ENCODE data around the gene PCDHB12.
"Not testable (repeated sequence)": the region's sequence is repeated elsewhere in the genome, so short reads cannot be mapped to it uniquely, and the experiment has no call there.

Gene PCDHB12

DNA sequence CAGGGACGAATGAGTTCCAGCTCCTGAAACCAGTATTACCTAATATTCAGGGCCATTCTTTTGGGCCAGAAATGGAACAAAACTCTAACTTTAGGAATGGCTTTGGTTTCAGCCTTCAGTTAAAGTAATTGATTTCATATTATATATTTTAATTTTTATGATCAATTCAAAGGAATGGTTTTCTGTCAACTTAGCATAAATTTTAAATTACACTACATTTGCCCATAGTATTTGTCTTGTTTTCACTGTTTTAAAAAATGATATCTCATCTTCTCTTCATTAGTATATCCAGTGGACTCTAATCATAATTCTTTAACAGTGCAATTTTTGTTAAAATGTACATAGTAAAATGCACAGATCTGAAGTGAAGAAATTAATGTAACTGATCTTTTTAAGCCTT lies 28.2 kb upstream of the PCDHB12 start:
- Histone ChIP-seq H3K4me1 (ENCODE audit: control insufficient read depth in 1 of 2, insufficient read depth in 1 of 2, low read depth in 1 of 2, low read length in 1 of 2) (no peaks in the 10 kb centered on the region), H3K4me3 (ENCODE audit: low read depth in 1 of 2, low read length in 1 of 2) (no peak overlapping the region), H3K27ac (no peak overlapping the region), H3K9me3 (peaks cover 29% of the 10 kb centered on the region), H3K36me3 (no peaks in the 10 kb centered on the region), H3K27me3 (peaks cover 70% of the 10 kb centered on the region)
- TF ChIP-seq, protein P1, sequence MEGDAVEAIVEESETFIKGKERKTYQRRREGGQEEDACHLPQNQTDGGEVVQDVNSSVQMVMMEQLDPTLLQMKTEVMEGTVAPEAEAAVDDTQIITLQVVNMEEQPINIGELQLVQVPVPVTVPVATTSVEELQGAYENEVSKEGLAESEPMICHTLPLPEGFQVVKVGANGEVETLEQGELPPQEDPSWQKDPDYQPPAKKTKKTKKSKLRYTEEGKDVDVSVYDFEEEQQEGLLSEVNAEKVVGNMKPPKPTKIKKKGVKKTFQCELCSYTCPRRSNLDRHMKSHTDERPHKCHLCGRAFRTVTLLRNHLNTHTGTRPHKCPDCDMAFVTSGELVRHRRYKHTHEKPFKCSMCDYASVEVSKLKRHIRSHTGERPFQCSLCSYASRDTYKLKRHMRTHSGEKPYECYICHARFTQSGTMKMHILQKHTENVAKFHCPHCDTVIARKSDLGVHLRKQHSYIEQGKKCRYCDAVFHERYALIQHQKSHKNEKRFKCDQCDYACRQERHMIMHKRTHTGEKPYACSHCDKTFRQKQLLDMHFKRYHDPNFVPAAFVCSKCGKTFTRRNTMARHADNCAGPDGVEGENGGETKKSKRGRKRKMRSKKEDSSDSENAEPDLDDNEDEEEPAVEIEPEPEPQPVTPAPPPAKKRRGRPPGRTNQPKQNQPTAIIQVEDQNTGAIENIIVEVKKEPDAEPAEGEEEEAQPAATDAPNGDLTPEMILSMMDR (IDR thresholded peaks at IDR 0.05), result no peak

DNA sequence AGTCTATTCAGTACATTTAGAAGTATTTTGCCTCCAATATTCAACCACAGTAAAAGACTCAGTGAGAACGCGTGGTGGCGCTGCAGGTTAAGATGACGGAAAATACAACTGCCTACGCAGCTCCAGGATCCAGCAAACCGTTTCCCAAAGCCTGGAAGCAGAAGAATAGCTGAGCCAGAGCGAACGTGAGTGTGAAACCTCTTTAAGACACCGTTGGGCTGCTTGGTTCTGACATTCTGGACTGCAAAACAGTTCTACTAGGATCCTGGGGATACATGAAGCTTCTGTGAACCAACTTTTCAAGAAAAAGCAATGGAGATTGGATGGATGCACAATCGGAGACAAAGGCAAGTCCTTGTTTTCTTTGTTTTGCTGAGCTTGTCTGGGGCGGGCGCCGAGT lies 26.3 kb upstream of the PCDHB12 start, which contains the start of gene PCDHB16:
Gene PCDHB16 (plus strand): TSS at position 140 of the 400 bp plus-strand sequence. CDS start 173 bp downstream, at position 313.
- H3K9me3 ChIP-seq, result peaks cover 23% of the 10 kb centered on the region

DNA sequence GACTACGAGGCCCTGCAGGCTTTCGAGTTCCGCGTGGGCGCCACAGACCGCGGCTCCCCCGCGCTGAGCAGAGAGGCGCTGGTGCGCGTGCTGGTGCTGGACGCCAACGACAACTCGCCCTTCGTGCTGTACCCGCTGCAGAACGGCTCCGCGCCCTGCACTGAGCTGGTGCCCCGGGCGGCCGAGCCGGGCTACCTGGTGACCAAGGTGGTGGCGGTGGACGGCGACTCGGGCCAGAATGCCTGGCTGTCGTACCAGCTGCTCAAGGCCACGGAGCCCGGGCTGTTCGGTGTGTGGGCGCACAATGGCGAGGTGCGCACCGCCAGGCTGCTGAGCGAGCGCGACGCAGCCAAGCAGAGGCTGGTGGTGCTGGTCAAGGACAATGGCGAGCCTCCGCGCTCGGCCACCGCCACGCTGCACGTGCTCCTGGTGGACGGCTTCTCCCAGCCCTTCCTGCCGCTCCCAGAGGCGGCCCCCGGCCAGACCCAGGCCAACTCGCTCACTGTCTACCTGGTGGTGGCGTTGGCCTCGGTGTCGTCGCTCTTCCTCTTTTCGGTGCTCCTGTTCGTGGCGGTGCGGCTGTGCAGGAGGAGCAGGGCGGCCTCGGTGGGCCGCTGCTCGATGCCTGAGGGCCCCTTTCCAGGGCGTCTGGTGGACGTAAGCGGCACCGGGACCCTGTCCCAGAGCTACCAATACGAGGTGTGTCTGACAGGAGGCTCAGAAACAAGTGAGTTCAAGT lies 24.2 kb upstream of the PCDHB12 start:
- Histone ChIP-seq H3K27me3 (peaks cover 53% of the 10 kb centered on the region), H3K9me3 (peaks cover 10% of the 10 kb centered on the region)
- H3K4me1 ChIP-seq (ENCODE audit: control insufficient read depth in 1 of 2, insufficient read depth in 1 of 2, low read depth in 1 of 2, low read length in 1 of 2); H3K27ac ChIP-seq; H3K36me3 ChIP-seq; H3K4me3 ChIP-seq (ENCODE audit: low read depth in 1 of 2, low read length in 1 of 2): not testable (repeated sequence)

More for the DNA sequence above, 26.3 kb upstream of the PCDHB12 start, which contains the start of gene PCDHB16:
- Histone ChIP-seq H3K4me1 (ENCODE audit: control insufficient read depth in 1 of 2, insufficient read depth in 1 of 2, low read depth in 1 of 2, low read length in 1 of 2) (no peaks in the 10 kb centered on the region), H3K27me3 (peaks cover 55% of the 10 kb centered on the region), H3K36me3 (no peaks in the 10 kb centered on the region), H3K27ac (no peak within 1 kb of the TSS), H3K4me3 (ENCODE audit: low read depth in 1 of 2, low read length in 1 of 2) (no peak within 1 kb of the TSS)
- TF ChIP-seq, protein P1 (IDR thresholded peaks at IDR 0.05), result no peak

DNA sequence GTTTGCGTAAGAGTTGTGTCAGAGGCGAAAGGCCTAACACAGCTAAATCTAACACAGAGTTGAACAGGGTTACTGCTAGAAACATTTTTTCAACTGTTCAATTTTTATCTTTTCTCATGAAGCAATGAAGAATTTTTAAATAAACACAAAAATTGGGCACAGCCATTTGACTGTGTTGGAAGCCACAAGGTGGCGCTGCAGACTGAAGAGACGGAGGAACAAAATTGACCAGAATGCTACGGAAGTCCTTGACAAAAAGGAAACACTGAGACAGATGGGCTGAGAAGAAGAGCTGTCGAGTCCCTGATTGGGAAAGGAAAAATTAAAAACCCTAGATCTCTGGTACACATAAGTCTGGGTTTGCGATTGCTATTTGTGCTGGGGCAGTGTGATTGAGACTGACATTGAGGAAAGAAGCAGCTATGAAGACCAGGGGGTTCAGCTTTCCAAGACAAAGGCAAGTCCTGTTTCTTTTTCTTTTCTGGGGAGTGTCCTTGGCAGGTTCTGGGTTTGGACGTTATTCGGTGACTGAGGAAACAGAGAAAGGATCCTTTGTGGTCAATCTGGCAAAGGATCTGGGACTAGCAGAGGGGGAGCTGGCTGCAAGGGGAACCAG lies 21.5 kb upstream of the PCDHB12 start, which contains the start of gene PCDHB9:
Gene PCDHB9 (plus strand): TSS at position 265 of the 616 bp plus-strand sequence. CDS start 158 bp downstream, at position 423.
- Histone ChIP-seq H3K36me3 (no peaks in the 10 kb centered on the region), H3K9me3 (peaks cover 8% of the 10 kb centered on the region), H3K4me1 (ENCODE audit: control insufficient read depth in 1 of 2, insufficient read depth in 1 of 2, low read depth in 1 of 2, low read length in 1 of 2) (no peaks in the 10 kb centered on the region), H3K27me3 (peaks cover 50% of the 10 kb centered on the region), H3K4me3 (ENCODE audit: low read depth in 1 of 2, low read length in 1 of 2) (no peak within 1 kb of the TSS), H3K27ac (no peak within 1 kb of the TSS)
- TF ChIP-seq, protein P1 (IDR thresholded peaks at IDR 0.05), result no peak

DNA sequence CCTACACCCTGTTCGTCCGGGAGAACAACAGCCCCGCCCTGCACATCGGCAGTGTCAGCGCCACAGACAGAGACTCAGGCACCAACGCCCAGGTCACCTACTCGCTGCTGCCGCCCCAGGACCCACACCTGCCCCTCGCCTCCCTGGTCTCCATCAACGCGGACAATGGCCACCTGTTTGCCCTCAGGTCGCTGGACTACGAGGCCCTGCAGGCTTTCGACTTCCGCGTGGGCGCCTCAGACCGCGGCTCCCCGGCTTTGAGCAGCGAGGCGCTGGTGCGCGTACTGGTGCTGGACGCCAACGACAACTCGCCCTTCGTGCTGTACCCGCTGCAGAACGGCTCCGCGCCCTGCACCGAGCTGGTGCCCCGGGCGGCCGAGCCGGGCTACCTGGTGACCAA lies 19.8 kb upstream of the PCDHB12 start:
- H3K4me3 ChIP-seq (ENCODE audit: low read depth in 1 of 2, low read length in 1 of 2); H3K4me1 ChIP-seq (ENCODE audit: control insufficient read depth in 1 of 2, insufficient read depth in 1 of 2, low read depth in 1 of 2, low read length in 1 of 2); H3K9me3 ChIP-seq; H3K27ac ChIP-seq; H3K36me3 ChIP-seq: not testable (repeated sequence)
- peaks cover 33% of the 10 kb centered on the region for H3K27me3 ChIP-seq

DNA sequence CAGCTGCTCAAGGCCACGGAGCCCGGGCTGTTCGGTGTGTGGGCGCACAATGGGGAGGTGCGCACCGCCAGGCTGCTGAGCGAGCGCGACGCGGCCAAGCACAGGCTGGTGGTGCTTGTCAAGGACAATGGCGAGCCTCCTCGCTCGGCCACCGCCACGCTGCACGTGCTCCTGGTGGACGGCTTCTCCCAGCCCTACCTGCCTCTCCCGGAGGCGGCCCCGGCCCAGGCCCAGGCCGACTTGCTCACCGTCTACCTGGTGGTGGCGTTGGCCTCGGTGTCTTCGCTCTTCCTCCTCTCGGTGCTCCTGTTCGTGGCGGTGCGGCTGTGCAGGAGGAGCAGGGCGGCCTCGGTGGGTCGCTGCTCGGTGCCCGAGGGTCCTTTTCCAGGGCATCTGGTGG lies 19.4 kb upstream of the PCDHB12 start:
- not testable (repeated sequence) for H3K27ac ChIP-seq; H3K36me3 ChIP-seq; H3K4me1 ChIP-seq (ENCODE audit: control insufficient read depth in 1 of 2, insufficient read depth in 1 of 2, low read depth in 1 of 2, low read length in 1 of 2); H3K9me3 ChIP-seq; H3K4me3 ChIP-seq (ENCODE audit: low read depth in 1 of 2, low read length in 1 of 2)
- peaks cover 32% of the 10 kb centered on the region for H3K27me3 ChIP-seq

DNA sequence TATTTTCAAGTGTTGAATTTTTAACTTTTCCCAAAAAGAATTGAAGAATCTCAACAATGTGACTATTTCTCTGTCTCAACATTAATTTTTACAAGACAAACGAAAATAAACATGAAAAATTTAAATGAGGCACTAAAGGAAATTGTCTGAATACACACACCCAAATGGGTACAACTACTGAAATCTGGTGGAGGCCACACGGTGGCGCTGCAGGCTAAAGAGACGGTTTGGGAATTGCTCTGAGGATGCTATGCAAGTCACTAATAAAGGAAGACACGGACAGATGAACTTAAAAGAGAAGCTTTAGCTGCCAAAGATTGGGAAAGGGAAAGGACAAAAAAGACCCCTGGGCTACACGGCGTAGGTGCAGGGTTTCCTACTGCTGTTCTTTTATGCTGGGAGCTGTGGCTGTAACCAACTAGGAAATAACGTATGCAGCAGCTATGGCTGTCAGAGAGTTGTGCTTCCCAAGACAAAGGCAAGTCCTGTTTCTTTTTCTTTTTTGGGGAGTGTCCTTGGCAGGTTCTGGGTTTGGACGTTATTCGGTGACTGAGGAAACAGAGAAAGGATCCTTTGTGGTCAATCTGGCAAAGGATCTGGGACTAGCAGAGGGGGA lies 16.3 kb upstream of the PCDHB12 start, which contains the start of gene PCDHB10:
Gene PCDHB10 (plus strand): TSS at position 244 of the 616 bp plus-strand sequence. CDS start 200 bp downstream, at position 444.
- no peaks in the 10 kb centered on the region for H3K4me1 ChIP-seq (ENCODE audit: control insufficient read depth in 1 of 2, insufficient read depth in 1 of 2, low read depth in 1 of 2, low read length in 1 of 2)
- no peaks in the 10 kb centered on the region for H3K9me3 ChIP-seq
- peaks cover 23% of the 10 kb centered on the region for H3K27me3 ChIP-seq

DNA sequence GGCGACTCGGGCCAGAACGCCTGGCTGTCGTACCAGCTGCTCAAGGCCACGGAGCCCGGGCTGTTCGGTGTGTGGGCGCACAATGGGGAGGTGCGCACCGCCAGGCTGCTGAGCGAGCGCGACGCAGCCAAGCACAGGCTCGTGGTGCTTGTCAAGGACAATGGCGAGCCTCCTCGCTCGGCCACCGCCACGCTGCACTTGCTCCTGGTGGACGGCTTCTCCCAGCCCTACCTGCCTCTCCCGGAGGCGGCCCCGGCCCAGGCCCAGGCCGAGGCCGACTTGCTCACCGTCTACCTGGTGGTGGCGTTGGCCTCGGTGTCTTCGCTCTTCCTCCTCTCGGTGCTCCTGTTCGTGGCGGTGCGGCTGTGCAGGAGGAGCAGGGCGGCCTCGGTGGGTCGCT lies 14.2 kb upstream of the PCDHB12 start:
- H3K4me1 ChIP-seq (ENCODE audit: control insufficient read depth in 1 of 2, insufficient read depth in 1 of 2, low read depth in 1 of 2, low read length in 1 of 2); H3K27me3 ChIP-seq; H3K36me3 ChIP-seq; H3K9me3 ChIP-seq; H3K4me3 ChIP-seq (ENCODE audit: low read depth in 1 of 2, low read length in 1 of 2); H3K27ac ChIP-seq: not testable (repeated sequence)

More for the DNA sequence above, 16.3 kb upstream of the PCDHB12 start, which contains the start of gene PCDHB10:
- TF ChIP-seq, protein P1 (IDR thresholded peaks at IDR 0.05), result no peak
- H3K27ac ChIP-seq, result no peak within 1 kb of the TSS
- H3K4me3 ChIP-seq (ENCODE audit: low read depth in 1 of 2, low read length in 1 of 2), result no peak within 1 kb of the TSS
- H3K36me3 ChIP-seq, result no peaks in the 10 kb centered on the region
